ENCODE data around the gene FGD6.

Gene FGD6

DNA sequence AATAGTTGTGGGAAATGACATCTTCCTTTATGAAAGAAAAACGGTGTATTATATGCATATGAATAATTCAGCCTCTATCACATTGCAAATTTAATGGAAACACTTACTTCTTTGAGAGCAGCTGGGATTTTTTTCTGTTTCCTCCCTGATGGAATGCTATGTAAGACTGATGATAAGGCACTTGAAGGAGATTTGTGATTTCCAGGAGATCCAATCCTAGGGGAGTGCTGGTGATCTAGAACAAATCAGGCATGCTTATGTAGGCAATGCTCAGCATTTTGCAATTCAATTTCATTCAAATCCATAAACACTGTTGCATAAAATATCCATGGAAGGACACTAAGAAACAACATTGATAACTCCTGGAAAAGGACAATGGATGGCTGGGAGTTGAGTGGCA lies 127.8 kb downstream of the FGD6 start:
- H3K4me3 ChIP-seq: no peak overlapping the region
- no peak for TF ChIP-seq CTCF (IDR thresholded peaks at IDR 0.05)
- H3K27ac ChIP-seq: no peak overlapping the region
- no peak for DNase-seq (ENCODE audit: low spot score)

DNA sequence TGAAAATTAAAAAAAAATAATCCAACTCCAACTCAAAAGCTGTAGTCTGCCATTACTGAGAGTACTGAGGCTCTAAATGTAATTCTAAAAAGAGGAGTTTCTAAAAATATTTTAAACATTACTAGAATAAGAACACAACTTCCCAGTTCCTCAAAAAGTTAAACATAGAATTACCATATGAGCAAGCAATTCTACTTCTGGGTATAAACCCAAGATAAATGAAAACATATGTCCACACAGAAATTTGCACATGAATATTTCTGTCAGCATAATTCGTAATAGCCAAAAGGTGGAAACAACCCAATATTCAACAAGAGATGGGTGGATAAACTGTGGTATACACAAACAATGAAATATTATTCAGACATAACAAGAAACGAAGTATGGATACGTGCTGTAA lies 128.9 kb downstream of the FGD6 start:
- H3K27ac ChIP-seq: no peak overlapping the region
- DNase-seq (ENCODE audit: low spot score): no peak
- TF ChIP-seq CTCF (IDR thresholded peaks at IDR 0.05): no peak
- no peak overlapping the region for H3K4me3 ChIP-seq

DNA sequence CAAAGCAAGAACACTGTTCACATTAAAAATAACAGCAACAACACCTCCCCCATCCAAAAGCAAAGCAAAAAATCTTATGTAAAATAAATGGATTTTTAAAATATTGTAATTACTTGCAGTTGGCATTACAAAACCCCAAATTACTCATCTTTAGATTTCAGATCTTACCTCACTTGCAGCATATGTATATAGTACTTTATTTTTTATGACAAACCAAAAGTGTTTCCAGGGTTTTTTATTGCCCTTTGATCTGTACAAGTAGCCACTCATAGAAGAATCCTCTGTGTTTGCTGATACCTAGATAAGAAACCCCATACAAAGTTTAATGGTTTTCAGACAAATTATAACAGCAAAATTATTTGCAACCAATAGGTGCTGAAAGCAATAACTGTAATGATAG lies 131.7 kb downstream of the FGD6 start:
- no peak for DNase-seq (ENCODE audit: low spot score)
- H3K27ac ChIP-seq: no peak overlapping the region
- no peak for TF ChIP-seq CTCF (IDR thresholded peaks at IDR 0.05)
- H3K4me3 ChIP-seq: no peak overlapping the region

DNA sequence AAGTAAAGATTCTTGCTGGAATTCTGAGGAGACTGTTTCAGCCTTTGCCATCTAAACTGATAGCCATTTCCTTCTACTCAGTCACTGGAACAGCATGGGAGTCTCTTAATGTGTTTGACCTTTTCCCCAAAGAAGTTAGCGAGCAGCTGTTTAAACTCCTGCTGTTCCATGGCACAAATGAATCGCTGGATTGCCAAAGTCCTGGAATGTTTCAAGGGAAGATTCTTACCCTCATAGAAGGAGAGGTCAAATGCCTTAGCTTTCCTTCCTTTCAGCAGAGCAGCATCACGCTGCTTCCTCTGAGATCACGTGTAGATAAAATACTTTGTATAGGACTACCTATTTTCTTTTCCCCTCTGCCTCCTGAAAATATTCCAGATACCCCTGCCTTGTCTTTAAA lies 133.3 kb downstream of the FGD6 start:
- no peak for TF ChIP-seq CTCF (IDR thresholded peaks at IDR 0.05)
- H3K27ac ChIP-seq: peak overlapping the region in 1 of 2 donors; percentile 63
- H3K4me3 ChIP-seq: peak overlapping the region; percentile 6
- no peak for DNase-seq (ENCODE audit: low spot score)

DNA sequence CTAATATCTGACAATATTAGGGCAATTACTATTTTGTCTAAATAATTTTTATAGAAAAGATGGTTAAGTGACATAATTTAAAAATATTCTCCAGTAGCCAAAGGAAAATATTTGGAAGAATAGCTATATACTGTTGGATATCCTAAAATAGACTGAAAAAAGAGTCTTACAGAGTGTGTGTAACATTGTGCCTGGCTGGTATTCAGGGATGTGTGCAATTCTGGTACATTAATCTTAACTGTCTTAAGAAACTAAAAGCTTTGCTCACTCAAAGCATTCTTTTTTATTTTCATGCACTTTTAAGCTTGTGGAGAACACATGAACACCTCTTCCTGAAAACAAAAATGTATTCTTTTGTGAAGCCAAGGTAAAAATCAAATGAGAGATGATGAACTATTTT lies 133.8 kb downstream of the FGD6 start:
- peak overlapping the region in 1 of 2 donors; percentile 63 for H3K27ac ChIP-seq
- H3K4me3 ChIP-seq: peak overlapping the region; percentile 6
- DNase-seq (ENCODE audit: low spot score): no peak
- TF ChIP-seq CTCF (IDR thresholded peaks at IDR 0.05): no peak

GRCh38 chr12:95077341-95077740 lies 139.9 kb downstream of the FGD6 start:
- no peak overlapping the region for H3K4me3 ChIP-seq
- DNase-seq (ENCODE audit: low spot score): no peak
- no peak for TF ChIP-seq CTCF (IDR thresholded peaks at IDR 0.05)
- H3K27ac ChIP-seq: no peak overlapping the region

DNA sequence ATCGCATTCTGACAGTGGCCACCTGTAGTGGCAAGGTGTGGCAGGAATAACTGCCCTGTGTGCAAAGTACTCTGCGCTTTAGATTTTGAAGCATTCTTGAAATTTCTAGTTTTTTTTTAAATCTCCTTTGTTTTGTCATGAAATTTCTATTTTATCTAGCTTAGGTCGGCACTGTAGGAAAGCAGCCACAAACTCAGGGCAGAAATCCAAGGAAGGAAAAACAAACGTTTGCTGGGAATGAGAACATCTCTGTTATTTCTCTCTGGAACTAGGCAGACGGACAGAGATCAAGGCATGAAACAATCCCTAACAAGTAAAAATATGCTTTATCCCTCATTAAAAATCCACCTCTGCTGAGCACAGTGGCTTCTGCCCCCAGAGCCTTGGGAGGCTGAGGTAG lies 142.5 kb downstream of the FGD6 start:
- TF ChIP-seq CTCF (IDR thresholded peaks at IDR 0.05): no peak
- no peak for DNase-seq (ENCODE audit: low spot score)
- H3K4me3 ChIP-seq: no peak overlapping the region
- no peak overlapping the region for H3K27ac ChIP-seq

Measured in coronary artery (tissue), 2 donors.